ENCODE data around the gene EIF1.

The EIF1 gene

DNA sequence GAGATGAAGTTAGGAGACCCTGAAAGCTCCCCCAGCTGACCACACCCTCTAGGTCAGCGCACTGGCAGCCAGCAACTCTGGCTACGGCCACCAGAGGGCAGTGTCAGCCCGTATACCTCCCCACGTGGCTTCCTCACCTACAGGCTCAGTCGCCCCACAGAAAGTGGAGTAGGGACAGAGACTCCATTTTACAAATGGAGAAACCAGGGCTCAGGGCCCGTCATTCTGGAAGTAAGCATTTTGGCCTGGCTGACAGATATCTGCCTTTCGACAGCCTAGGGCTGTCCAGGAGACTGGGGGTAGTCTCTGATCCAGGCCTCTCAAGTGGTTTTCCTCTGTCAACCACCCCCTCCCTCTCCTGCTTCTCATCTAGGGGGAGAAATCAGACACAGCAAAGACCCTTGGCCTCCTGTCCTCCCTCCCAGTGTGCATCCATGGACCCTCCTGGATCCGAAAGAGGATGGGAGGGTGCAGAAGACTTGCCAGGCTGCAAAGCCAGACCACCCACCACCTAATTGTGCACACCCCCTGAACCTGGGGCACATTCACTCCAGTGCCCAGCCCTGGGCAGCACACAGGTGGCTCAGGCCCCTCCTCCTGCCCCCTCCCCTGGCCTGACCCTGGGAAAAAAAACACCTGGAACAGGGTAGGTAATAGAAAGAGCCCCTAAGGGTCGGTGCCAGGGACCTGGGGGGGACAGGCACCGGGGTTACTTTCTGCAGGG, 49.6 kb downstream of the EIF1 start:
- peak; percentile 80 for DNase-seq

- no peak for DNase-seq
Measured at GRCh38 chr17:41738801-41739112, 50.1 kb downstream of the EIF1 start.

- no peak for DNase-seq
Measured at GRCh38 chr17:41739661-41740352, 51.1 kb downstream of the EIF1 start.

GRCh38 chr17:41740506-41740905, 51.8 kb downstream of the EIF1 start:
- DNase-seq: no peak

- no peak for DNase-seq
Measured at GRCh38 chr17:41741709-41742108, 53.0 kb downstream of the EIF1 start.

Data from NCI-H2227 treated with DMSO at 0.1 percent for 48 hours (cell line).